Activated T-helper 17 cell treated with anti-CD3 and anti-CD28 coated beads, Interleukin-2, amount 50 U/mL, for 72 hours (primary cell): Measurements from ENCODE around the gene PROB1. TPM values are rescaled to one million over a fixed set of nuclear protein-coding genes. Genes with fewer than 3 reads are reported as not detected.
"Not testable (repeated sequence)": the region's sequence is repeated elsewhere in the genome, so short reads cannot be mapped to it uniquely, and the experiment has no call there.

Experiments used
- ATAC-seq: fragments of 150-1000 bp; cut with Tn5 transposase; replicated peaks from 2 replicates; pipeline ENCODE4 v1.10.0; 2021; ENCODE audit warnings: mild to moderate bottlenecking, moderate library complexity
- H3K27ac Mint-ChIP-seq: one replicate; pipeline ENCODE4 v1.8.0; 2022; ENCODE audit warnings: mixed read lengths
- H3K27me3 Mint-ChIP-seq: one replicate; pipeline ENCODE4 v1.8.0; 2022; ENCODE audit warnings: mixed read lengths
- H3K36me3 Mint-ChIP-seq: one replicate; pipeline ENCODE4 v1.8.0; 2022; ENCODE audit warnings: low read depth, mild to moderate bottlenecking, mixed read lengths
- H3K4me1 Mint-ChIP-seq: one replicate; pipeline ENCODE4 v1.8.0; 2022; ENCODE audit warnings: mixed read lengths
- H3K4me3 Mint-ChIP-seq: one replicate; pipeline ENCODE4 v1.8.0; 2022; ENCODE audit warnings: mild to moderate bottlenecking, mixed read lengths
- H3K9me3 Mint-ChIP-seq: one replicate; pipeline ENCODE4 v1.8.0; 2022; ENCODE audit warnings: mixed read lengths
- total RNA-seq, 2 donors: library from RNA; stranded (reverse); gene quantifications; one replicate each; pipeline ENCODE4 v1.2.3, GENCODE V29; 2022

Gene PROB1
- total RNA-seq, 2 donors from 2014 or later: 4.7 to 6.4 TPM

GRCh38 chr5:139419226-139420192, 24.6 kb upstream of the PROB1 start:
- no peaks in the 10 kb centered on the region for H3K9me3 Mint-ChIP-seq
- H3K4me1 Mint-ChIP-seq: peaks cover 29% of the 10 kb centered on the region
- no peaks in the 10 kb centered on the region for H3K27me3 Mint-ChIP-seq
- peak overlapping the region; percentile 59 for H3K27ac Mint-ChIP-seq
- peaks cover 99% of the 10 kb centered on the region for H3K36me3 Mint-ChIP-seq
- ATAC-seq: no peak
- no peak overlapping the region for H3K4me3 Mint-ChIP-seq

DNA sequence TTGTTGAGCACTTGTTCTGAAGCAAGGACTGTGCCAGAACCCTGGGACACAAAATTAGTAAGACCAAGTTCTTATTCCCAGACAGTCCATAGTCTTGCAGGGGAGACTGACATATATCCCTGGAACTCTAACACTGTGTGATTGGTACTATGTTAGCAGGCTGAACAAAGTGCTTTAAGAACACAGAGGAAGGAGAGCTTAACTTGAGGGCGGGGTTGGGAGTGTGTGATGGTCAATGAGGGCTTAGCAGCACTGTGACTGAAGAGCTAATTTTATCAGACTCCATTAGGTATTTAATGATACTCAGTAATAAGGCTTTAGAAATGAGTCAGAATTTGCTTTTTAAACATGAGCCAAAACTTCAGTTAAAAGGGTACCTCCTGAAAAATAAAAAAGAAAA, 23.9 kb upstream of the PROB1 start:
- no peaks in the 10 kb centered on the region for H3K27me3 Mint-ChIP-seq
- H3K36me3 Mint-ChIP-seq: peaks cover 99% of the 10 kb centered on the region
- ATAC-seq: no peak
- H3K9me3 Mint-ChIP-seq: no peaks in the 10 kb centered on the region
- H3K4me3 Mint-ChIP-seq: no peak overlapping the region
- peaks cover 35% of the 10 kb centered on the region for H3K4me1 Mint-ChIP-seq
- H3K27ac Mint-ChIP-seq: peak overlapping the region; percentile 59

GRCh38 chr5:139417214-139417613, 22.3 kb upstream of the PROB1 start:
- H3K27me3 Mint-ChIP-seq: no peaks in the 10 kb centered on the region
- no peaks in the 10 kb centered on the region for H3K9me3 Mint-ChIP-seq
- H3K36me3 Mint-ChIP-seq: peaks cover 99% of the 10 kb centered on the region
- ATAC-seq: no peak
- peak overlapping the region; percentile 86 for H3K4me3 Mint-ChIP-seq
- H3K4me1 Mint-ChIP-seq: peaks cover 40% of the 10 kb centered on the region
- H3K27ac Mint-ChIP-seq: peak overlapping the region; percentile 99

GRCh38 chr5:139416651-139417050, 21.7 kb upstream of the PROB1 start:
- peak overlapping the region; percentile 99 for H3K27ac Mint-ChIP-seq
- H3K9me3 Mint-ChIP-seq: no peaks in the 10 kb centered on the region
- H3K27me3 Mint-ChIP-seq: no peaks in the 10 kb centered on the region
- peaks cover 99% of the 10 kb centered on the region for H3K36me3 Mint-ChIP-seq
- H3K4me3 Mint-ChIP-seq: peak overlapping the region; percentile 86
- H3K4me1 Mint-ChIP-seq: peaks cover 37% of the 10 kb centered on the region
- ATAC-seq: no peak

GRCh38 chr5:139415869-139416268, 21.0 kb upstream of the PROB1 start:
- peak overlapping the region; percentile 86 for H3K4me3 Mint-ChIP-seq
- peaks cover 92% of the 10 kb centered on the region for H3K36me3 Mint-ChIP-seq
- H3K4me1 Mint-ChIP-seq: peaks cover 37% of the 10 kb centered on the region
- no peak for ATAC-seq
- H3K9me3 Mint-ChIP-seq: no peaks in the 10 kb centered on the region
- H3K27me3 Mint-ChIP-seq: no peaks in the 10 kb centered on the region
- peak overlapping the region; percentile 99 for H3K27ac Mint-ChIP-seq

DNA sequence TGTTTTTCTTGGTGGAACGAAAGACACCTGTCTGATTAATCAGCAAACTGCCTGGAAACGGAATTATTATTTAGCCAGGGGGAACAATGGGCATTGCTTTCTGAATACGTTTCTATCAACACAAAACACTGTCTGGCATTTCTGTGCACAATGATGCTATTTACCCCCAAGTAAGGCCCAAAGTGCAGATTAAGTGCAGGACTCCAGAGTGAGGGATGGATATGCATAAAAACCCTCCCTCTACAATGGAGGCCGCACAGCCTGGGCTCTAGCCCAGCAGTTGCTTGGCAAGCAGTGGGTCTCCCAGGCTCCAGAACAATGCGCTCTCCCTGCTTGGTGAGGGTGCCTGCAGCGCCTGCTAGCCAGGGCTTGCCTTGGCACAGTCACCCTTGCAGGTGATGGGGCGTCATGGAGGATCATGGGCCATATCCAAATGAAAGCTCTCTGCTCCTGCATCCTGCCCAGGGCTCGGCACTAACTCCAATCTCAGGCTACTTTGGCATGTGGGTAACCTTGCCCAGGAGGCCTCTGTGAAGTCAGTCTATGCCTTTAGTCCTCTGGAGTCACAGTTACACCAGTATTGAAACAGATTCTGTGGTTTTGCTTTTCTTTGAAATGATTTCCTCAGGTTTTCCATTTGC, 20.4 kb upstream of the PROB1 start:
- H3K36me3 Mint-ChIP-seq: peaks cover 87% of the 10 kb centered on the region

GRCh38 chr5:139414581-139415130, 19.8 kb upstream of the PROB1 start:
- Mint-ChIP-seq H3K4me3 (peak overlapping the region; percentile 86), H3K27me3 (no peaks in the 10 kb centered on the region), H3K36me3 (peaks cover 80% of the 10 kb centered on the region), H3K9me3 (no peaks in the 10 kb centered on the region), H3K27ac (peak overlapping the region; percentile 99), H3K4me1 (peaks cover 37% of the 10 kb centered on the region)
- ATAC-seq: peak; percentile 57

More for the DNA sequence above, 20.4 kb upstream of the PROB1 start:
- no peaks in the 10 kb centered on the region for H3K27me3 Mint-ChIP-seq
- H3K9me3 Mint-ChIP-seq: no peaks in the 10 kb centered on the region
- peaks cover 37% of the 10 kb centered on the region for H3K4me1 Mint-ChIP-seq
- peak; percentile 77 for ATAC-seq
- peak overlapping the region; percentile 99 for H3K27ac Mint-ChIP-seq
- H3K4me3 Mint-ChIP-seq: peak overlapping the region; percentile 86

GRCh38 chr5:139413963-139414362, 19.1 kb upstream of the PROB1 start:
- H3K4me1 Mint-ChIP-seq: peaks cover 37% of the 10 kb centered on the region
- no peaks in the 10 kb centered on the region for H3K27me3 Mint-ChIP-seq
- H3K27ac Mint-ChIP-seq: peak overlapping the region; percentile 99
- peaks cover 73% of the 10 kb centered on the region for H3K36me3 Mint-ChIP-seq
- ATAC-seq: peak; percentile 65
- no peaks in the 10 kb centered on the region for H3K9me3 Mint-ChIP-seq
- H3K4me3 Mint-ChIP-seq: peak overlapping the region; percentile 86

DNA sequence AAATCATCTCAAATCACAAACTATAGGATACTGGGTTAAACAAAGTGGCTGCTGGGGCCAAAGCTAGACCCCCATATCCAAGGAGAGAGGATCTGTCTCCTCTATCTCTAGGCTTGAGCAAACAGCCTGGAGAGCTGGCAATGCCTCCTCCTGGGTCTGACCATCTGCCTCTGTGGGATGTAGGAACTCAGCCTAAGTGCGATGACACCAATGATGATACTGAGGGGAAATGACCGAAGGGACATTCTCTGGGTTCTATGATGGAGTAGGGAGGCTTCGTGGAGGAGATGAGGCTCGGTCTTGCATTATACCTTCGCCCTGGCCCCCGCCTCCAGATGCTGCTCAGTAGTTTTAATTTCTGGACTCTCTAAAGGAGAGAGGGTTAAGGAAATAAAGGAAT, 18.2 kb upstream of the PROB1 start:
- Mint-ChIP-seq H3K27me3 (no peaks in the 10 kb centered on the region), H3K9me3 (no peaks in the 10 kb centered on the region), H3K36me3 (peaks cover 65% of the 10 kb centered on the region), H3K4me3 (peak overlapping the region; percentile 86), H3K4me1 (peaks cover 37% of the 10 kb centered on the region), H3K27ac (peak overlapping the region; percentile 99)
- no peak for ATAC-seq

GRCh38 chr5:139410993-139411828, 16.3 kb upstream of the PROB1 start:
- no peak for ATAC-seq
- H3K4me1 Mint-ChIP-seq: peaks cover 40% of the 10 kb centered on the region
- no peak overlapping the region for H3K4me3 Mint-ChIP-seq
- H3K36me3 Mint-ChIP-seq: peaks cover 46% of the 10 kb centered on the region
- no peak overlapping the region for H3K27ac Mint-ChIP-seq
- no peaks in the 10 kb centered on the region for H3K9me3 Mint-ChIP-seq
- H3K27me3 Mint-ChIP-seq: no peaks in the 10 kb centered on the region

GRCh38 chr5:139410121-139410992, 15.5 kb upstream of the PROB1 start:
- Mint-ChIP-seq H3K27ac (no peak overlapping the region), H3K4me1 (peaks cover 31% of the 10 kb centered on the region), H3K9me3 (no peaks in the 10 kb centered on the region), H3K4me3 (no peak overlapping the region), H3K27me3 (no peaks in the 10 kb centered on the region), H3K36me3 (peaks cover 37% of the 10 kb centered on the region)
- no peak for ATAC-seq

DNA sequence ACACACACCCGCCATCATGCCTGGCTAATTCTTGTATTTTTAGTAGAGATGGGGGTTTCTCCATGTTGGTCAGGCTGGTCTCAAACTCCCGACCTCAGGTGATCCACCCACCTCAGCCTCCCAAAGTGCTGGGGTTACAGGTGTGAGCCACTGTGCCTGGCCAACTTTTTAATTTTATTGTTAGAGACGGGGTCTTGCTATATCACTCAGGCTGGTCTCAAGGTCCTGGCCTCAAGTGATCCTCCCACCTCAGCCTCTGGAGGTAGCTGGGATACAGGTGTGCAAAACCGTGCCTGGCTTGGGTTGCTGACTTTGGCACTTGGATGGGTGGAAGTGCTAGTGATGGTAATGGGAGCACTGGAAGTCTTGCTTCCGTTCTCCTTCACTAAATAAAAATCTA, 14.2 kb upstream of the PROB1 start:
- peaks cover 27% of the 10 kb centered on the region for H3K4me1 Mint-ChIP-seq
- H3K9me3 Mint-ChIP-seq, H3K4me3 Mint-ChIP-seq, H3K27me3 Mint-ChIP-seq, H3K27ac Mint-ChIP-seq, ATAC-seq: not testable (repeated sequence)
- H3K36me3 Mint-ChIP-seq: peaks cover 25% of the 10 kb centered on the region

DNA sequence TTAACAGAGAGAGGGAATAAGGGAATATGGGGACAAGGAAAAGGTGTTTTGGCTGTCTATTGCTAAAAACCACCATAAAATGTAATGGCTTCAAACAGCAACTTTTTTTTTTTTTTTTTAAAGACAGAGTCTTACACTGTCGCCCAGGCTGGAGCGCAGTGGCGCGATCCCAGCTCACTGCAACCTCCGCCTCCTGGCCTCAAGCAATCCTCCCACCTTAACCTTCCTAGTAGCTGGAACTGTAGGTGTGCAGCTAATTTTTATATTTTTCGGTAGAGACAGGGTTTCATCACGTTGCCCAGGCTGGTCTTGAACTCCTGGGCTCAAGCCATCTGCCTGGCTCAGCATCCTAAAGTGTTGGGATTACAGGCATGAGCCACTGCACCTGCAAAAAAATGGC, 13.3 kb upstream of the PROB1 start:
- Mint-ChIP-seq H3K4me1 (peaks cover 26% of the 10 kb centered on the region), H3K27ac (no peak overlapping the region), H3K27me3 (no peaks in the 10 kb centered on the region), H3K4me3 (no peak overlapping the region), H3K9me3 (no peaks in the 10 kb centered on the region), H3K36me3 (peaks cover 16% of the 10 kb centered on the region)
- ATAC-seq: no peak
